ENCODE data around the gene RGL2. TPM values are rescaled to one million over a fixed set of nuclear protein-coding genes. Genes with fewer than 3 reads are reported as not detected.

Gene RGL2
- total and polyA plus RNA-seq, 2 of the 13 experiments (the other 11 are each of a cell fraction or from before 2014, with no cell fraction given), result 22.9 to 47.4 TPM

GRCh38 chr6:33314515-33314942 lies 15.8 kb upstream of the RGL2 start (continued):
- TF ChIP-seq FOXA1 (IDR thresholded peaks at IDR 0.05) (no peak), FOXA1 (CRISPR knock-in tag; IDR thresholded peaks at IDR 0.05) (0 out of 2 replicates have a peak, but pooled peaks have one; percentile 39), USF2 (IDR thresholded peaks at IDR 0.05; ENCODE audit: low read depth, low read length) (0 out of 2 replicates have a peak, but pooled peaks have one; percentile 27), USF2 (CRISPR knock-in tag; IDR thresholded peaks at IDR 0.05; ENCODE audit: borderline replicate concordance) (no peak)

- H3K9ac ChIP-seq (ENCODE audit: insufficient read depth, low read depth, low read length), result peak within 1 kb of the TSS; percentile 92
- BruUV-seq (replicated peaks), result TSS peak; percentile 49
- H3K4me1 ChIP-seq (ENCODE audit: insufficient read depth, low read length), result peaks cover 32% of the 10 kb centered on the region
- H3K36me3 ChIP-seq (replicated peaks in 1 of 2; ENCODE audit: control insufficient read depth in 1 of 2, insufficient read depth in 2 of 2, low read length in 2 of 2), result peaks cover under 1 to 7% of the 10 kb centered on the region in 2 experiments
- H3K79me2 ChIP-seq (ENCODE audit: insufficient read depth, low read length), result peaks cover 20% of the 10 kb centered on the region
- no peaks in the 10 kb centered on the region; a peak in 1 of 5 replicates for H3K27me3 ChIP-seq (ENCODE audit: control insufficient read depth in 1 of 2, insufficient read depth in 2 of 2, low read length in 2 of 2)
- intact Hi-C loops (cut with micrococcal nuclease; ENCODE audit: unreplicated experiment) (loop anchor here (5.0 kb wide), 1 partner anchor 42 kb away; the partner anchor contains the start of genes RPS18 and VPS52), in situ Hi-C loops (cut with HindIII; ENCODE audit: extremely low pct_ligation_motif_present, low pct_unique_long_range_greater_than_20kb) (no loop called here)
- peak within 1 kb of the TSS; percentile 92 to 98 (median 98) for H3K4me3 ChIP-seq (replicated peaks in 1 of 3; ENCODE audit: insufficient read depth in 1 of 3, low read depth in 2 of 3, low read length in 3 of 3)
- peak; percentile 55 for DNase-seq (ENCODE audit: low spot score)
- WGBS (ENCODE audit: low lambda C conversion rate), result under 1% methylated on average over 45 of the region's 47 CpGs
- CTCF ChIA-PET (ENCODE audit: low intra/inter-chr PET ratio, low total read pairs), result no interaction called here
- no peak for FAIRE-seq
- peak; percentile 33 for ATAC-seq
- H2AFZ ChIP-seq (ENCODE audit: low read length), result peak within 1 kb of the TSS; percentile 38
- H3K9me3 ChIP-seq (ENCODE audit: low read length), result no peaks in the 10 kb centered on the region
- POLR2A ChIA-PET, result interaction anchor here (0.8 to 2.7 kb wide), 9 partner anchors 12 to 342 kb away, joined by 3 to 40 read pairs (median 10); partner anchors contain the start of genes CUTA, PFDN6, PHF1 and RGL2
- H3K4me2 ChIP-seq (ENCODE audit: low read depth, low read length), result peak within 1 kb of the TSS; percentile 94
- H3K27ac ChIP-seq (ENCODE audit: extremely low read length, insufficient read depth, low read length), result peak within 1 kb of the TSS; percentile 83
- peaks cover 3% of the 10 kb centered on the region; the same call in 1 of the 2 replicates for H4K20me1 ChIP-seq (ENCODE audit: insufficient read depth, low read length)
- peak; percentile 71 for TF ChIP-seq PHF20 (CRISPR knock-in tag; IDR thresholded peaks at IDR 0.05)
- peak; percentile 20; the same call in 1 of the 2 replicates for TF ChIP-seq ZMYM4 (CRISPR knock-in tag; IDR thresholded peaks at IDR 0.05)
- TF ChIP-seq GTF3A (CRISPR knock-in tag; conservative IDR thresholded peaks at IDR 0.05), result no peak
- TF ChIP-seq NR2C2 (CRISPR knock-in tag; IDR thresholded peaks at IDR 0.05; ENCODE audit: borderline replicate concordance), result no peak
- TF ChIP-seq ZNF558 (CRISPR knock-in tag; IDR thresholded peaks at IDR 0.05; ENCODE audit: borderline replicate concordance), result no peak
- no peak for TF ChIP-seq JARID2 (CRISPR knock-in tag; IDR thresholded peaks at IDR 0.05; ENCODE audit: insufficient replicate concordance)
- no peak for TF ChIP-seq ZSCAN25 (CRISPR knock-in tag; IDR thresholded peaks at IDR 0.05)
- 0 out of 2 replicates have a peak, but pooled peaks have one; percentile 61 for TF ChIP-seq HNRNPL (IDR thresholded peaks at IDR 0.05; ENCODE audit: low read depth, low read length)
- 0 out of 2 replicates have a peak, but pooled peaks have one; percentile 2 for TF ChIP-seq CEBPG (CRISPR knock-in tag; IDR thresholded peaks at IDR 0.05)
- no peak for TF ChIP-seq RNF2 (conservative IDR thresholded peaks at IDR 0.05; ENCODE audit: low read depth)
- TF ChIP-seq SALL2 (CRISPR knock-in tag; IDR thresholded peaks at IDR 0.05), result peak; percentile 36; the same call in 1 of the 2 replicates
- no peak for TF ChIP-seq NFRKB (IDR thresholded peaks at IDR 0.05)
- 0 out of 2 replicates have a peak, but pooled peaks have one; percentile 79 for TF ChIP-seq MYPOP (CRISPR knock-in tag; IDR thresholded peaks at IDR 0.05)
- TF ChIP-seq MXD4 (CRISPR knock-in tag; IDR thresholded peaks at IDR 0.05), result 0 out of 2 replicates have a peak, but pooled peaks have one; percentile 49
- peak; percentile 51; the same call in 1 of the 2 replicates for TF ChIP-seq ZNF451 (CRISPR knock-in tag; IDR thresholded peaks at IDR 0.05)
- TF ChIP-seq GABPB1 (CRISPR knock-in tag; IDR thresholded peaks at IDR 0.05), result peak; percentile 67; the same call in 1 of the 2 replicates
- TF ChIP-seq ZFP82 (CRISPR knock-in tag; IDR thresholded peaks at IDR 0.05; ENCODE audit: borderline replicate concordance), result no peak; the same call in 1 of the 2 replicates
Measured at GRCh38 chr6:33313709-33314514, 15.2 kb upstream of the RGL2 start, which contains the start of gene TAPBP. Gene TAPBP (minus strand): TSS chr6:33314078. CDS start chr6:33314041, 37 bp downstream.

Data from HepG2 (cell line).